Caco-2 (cell line): ENCODE results near the gene COL12A1. TPM values are rescaled to one million over a fixed set of nuclear protein-coding genes. Genes with fewer than 3 reads are reported as not detected.

ENCODE experiments used
- BruUV-seq: library from RNA; stranded (reverse); fragments of 400-500 nt; replicated peaks from 2 replicates; lab custom pipeline; 2021; lab: Mats Ljungman, UMichigan
- CTCF ChIA-PET: fragments of 300-600 bp; sonication (Branson Sonifier 250); formaldehyde crosslinking; loops from one replicate; lab custom pipeline; 2022; ENCODE audit warnings: antibody characterized with exemption; lab: Charles Lee
- POLR2A ChIA-PET: fragments of 300-600 bp; sonication (Branson Sonifier 250); formaldehyde crosslinking; loops from one replicate; lab custom pipeline; 2022; ENCODE audit warnings: antibody characterized with exemption; lab: Charles Lee
- DNase-seq, 2 experiments: peaks; one replicate each; pipeline versions ENCODE4 v3.0.0 to v3.0.0-alpha.2; 2020 to 2022
- H3K27me3 ChIP-seq: replicated peaks from 2 replicates; pipeline ENCODE4 v1.6.0; 2011; ENCODE audit warnings: low read length; ENCODE audit not compliant: control insufficient read depth, insufficient read depth
- H3K36me3 ChIP-seq: 2 replicates; pipeline ENCODE4 v1.5.1; 2011; ENCODE audit warnings: low read length; ENCODE audit not compliant: control insufficient read depth, insufficient read depth
- H3K4me1 ChIP-seq: fragments of 250-450 bp; sonication (Bioruptor Pico); 2 replicates; pipeline ENCODE4 v1.5.1; 2020; ENCODE audit warnings: mild to moderate bottlenecking
- H3K4me3 ChIP-seq: 2 replicates; pipeline ENCODE4 v1.5.1; 2011; ENCODE audit warnings: low read depth, mild to moderate bottlenecking, control low read depth, low read length
- H3K9me3 ChIP-seq: fragments of 250-450 bp; sonication (Bioruptor Pico); 2 replicates; pipeline ENCODE4 v1.5.1; 2020; ENCODE audit warnings: mild to moderate bottlenecking, moderate library complexity
- H3K27ac Mint-ChIP-seq: one replicate; pipeline ENCODE4 v1.8.0; 2022; ENCODE audit warnings: mixed read lengths; ENCODE audit not compliant: unreplicated experiment
- H3K27me3 Mint-ChIP-seq: one replicate; pipeline ENCODE4 v1.8.0; 2022; ENCODE audit warnings: mixed read lengths; ENCODE audit not compliant: insufficient read depth, unreplicated experiment
- H3K36me3 Mint-ChIP-seq: one replicate; pipeline ENCODE4 v1.8.0; 2022; ENCODE audit warnings: mild to moderate bottlenecking, mixed read lengths; ENCODE audit not compliant: insufficient read depth, unreplicated experiment
- H3K4me1 Mint-ChIP-seq: one replicate; pipeline ENCODE4 v1.8.0; 2022; ENCODE audit warnings: low read depth, mixed read lengths; ENCODE audit not compliant: unreplicated experiment
- H3K4me3 Mint-ChIP-seq: one replicate; pipeline ENCODE4 v1.8.0; 2022; ENCODE audit warnings: mild to moderate bottlenecking, moderate library complexity, mixed read lengths; ENCODE audit not compliant: unreplicated experiment
- H3K9me3 Mint-ChIP-seq: one replicate; pipeline ENCODE4 v1.8.0; 2022; ENCODE audit warnings: mixed read lengths; ENCODE audit not compliant: unreplicated experiment
- CTCF ChIP-seq, 2 experiments: fragments of 200-600 bp in 1 of 2; IDR thresholded peaks; 1 replicate in 1 of 2; 2 replicates in 1 of 2; pipeline versions ENCODE4 v1.5.1 to v1.8.0; 2011 to 2022; ENCODE audit warnings: antibody characterized with exemption in 1 of 2, control low read depth in 1 of 2, inconsistent platforms in 1 of 2, low read depth in 1 of 2, low read length in 1 of 2, mild to moderate bottlenecking in 1 of 2, moderate library complexity in 1 of 2; ENCODE audit not compliant: insufficient read depth in 1 of 2, severe bottlenecking in 1 of 2, unreplicated experiment in 1 of 2
- intact Hi-C: fragments of 100-400 bp; cut with micrococcal nuclease; formaldehyde crosslinking; loops from one replicate; pipeline ENCODE4 v1.10.0; 2022; ENCODE audit not compliant: unreplicated experiment
- total RNA-seq: library from RNA; stranded (reverse); gene quantifications from 2 replicates; pipeline ENCODE4 v1.2.3, GENCODE V29; 2022

COL12A1 gene
- total RNA-seq, 1 experiment from 2014 or later: 68.0 TPM

- H3K27me3 Mint-ChIP-seq: no peaks in the 10 kb centered on the region
- no peaks in the 10 kb centered on the region for H3K9me3 Mint-ChIP-seq
- no peak for TF ChIP-seq CTCF (IDR thresholded peaks at IDR 0.05; ENCODE audit: insufficient read depth in 1 of 2, low read depth in 1 of 2, low read length in 1 of 2, severe bottlenecking in 1 of 2, unreplicated experiment in 1 of 2)
- Histone ChIP-seq H3K9me3 (no peaks in the 10 kb centered on the region), H3K4me3 (no peak overlapping the region), H3K4me1 (peaks cover 13% of the 10 kb centered on the region), H3K27me3 (no peaks in the 10 kb centered on the region), H3K36me3 (peaks cover 1% of the 10 kb centered on the region; the same call in 1 of the 2 replicates)
- H3K27ac Mint-ChIP-seq: no peak overlapping the region
- peaks cover 20% of the 10 kb centered on the region for H3K4me1 Mint-ChIP-seq
- DNase-seq: no peak
- no TSS peak for BruUV-seq
- H3K4me3 Mint-ChIP-seq: no peak overlapping the region
- intact Hi-C loops: no loop called here
- ChIA-PET CTCF (no interaction called here), POLR2A (no interaction called here)
- peaks cover 53% of the 10 kb centered on the region for H3K36me3 Mint-ChIP-seq
Measured at GRCh38 chr6:75098709-75099108, 107.1 kb downstream of the COL12A1 start.

- H3K27me3 ChIP-seq: no peaks in the 10 kb centered on the region
- no peak for TF ChIP-seq CTCF (IDR thresholded peaks at IDR 0.05; ENCODE audit: insufficient read depth in 1 of 2, low read depth in 1 of 2, low read length in 1 of 2, severe bottlenecking in 1 of 2, unreplicated experiment in 1 of 2)
- H3K27ac Mint-ChIP-seq: no peak overlapping the region
- CTCF ChIA-PET: no interaction called here
- intact Hi-C loops: no loop called here
- H3K4me1 Mint-ChIP-seq: peaks cover 13% of the 10 kb centered on the region
- no peaks in the 10 kb centered on the region; the same call in 1 of the 2 replicates for H3K4me1 ChIP-seq
- DNase-seq: no peak
- no peaks in the 10 kb centered on the region for H3K9me3 Mint-ChIP-seq
- peaks cover 1% of the 10 kb centered on the region; the same call in 1 of the 2 replicates for H3K36me3 ChIP-seq
- no peak overlapping the region for H3K4me3 ChIP-seq
- peaks cover 47% of the 10 kb centered on the region for H3K36me3 Mint-ChIP-seq
- no peak overlapping the region for H3K4me3 Mint-ChIP-seq
- POLR2A ChIA-PET: no interaction called here
- BruUV-seq: no TSS peak
- no peaks in the 10 kb centered on the region for H3K27me3 Mint-ChIP-seq
- no peaks in the 10 kb centered on the region for H3K9me3 ChIP-seq
Measured at GRCh38 chr6:75096966-75097365, 108.9 kb downstream of the COL12A1 start.

- POLR2A ChIA-PET: no interaction called here
- Mint-ChIP-seq H3K27me3 (no peaks in the 10 kb centered on the region), H3K27ac (no peak overlapping the region), H3K4me1 (peaks cover 9% of the 10 kb centered on the region), H3K36me3 (peaks cover 29% of the 10 kb centered on the region), H3K4me3 (no peak overlapping the region), H3K9me3 (no peaks in the 10 kb centered on the region)
- intact Hi-C loops: no loop called here
- Histone ChIP-seq H3K36me3 (no peaks in the 10 kb centered on the region), H3K27me3 (no peaks in the 10 kb centered on the region), H3K4me3 (no peak overlapping the region), H3K4me1 (peaks cover 21% of the 10 kb centered on the region), H3K9me3 (no peaks in the 10 kb centered on the region)
- BruUV-seq: no TSS peak
- DNase-seq: no peak
- CTCF ChIA-PET: interaction anchor here (1.2 kb wide), 1 partner anchor 10 kb away, joined by 8 read pairs; no protein-coding TSS in a partner anchor
- no peak for TF ChIP-seq CTCF (IDR thresholded peaks at IDR 0.05; ENCODE audit: insufficient read depth in 1 of 2, low read depth in 1 of 2, low read length in 1 of 2, severe bottlenecking in 1 of 2, unreplicated experiment in 1 of 2)
Measured at GRCh38 chr6:75094614-75095200, 111.1 kb downstream of the COL12A1 start.
